K562 (cell line): Measurements from ENCODE around the gene RCN2. TPM values are rescaled to one million over a fixed set of nuclear protein-coding genes. Genes with fewer than 3 reads are reported as not detected.

ENCODE experiments used
- LARP7 ChIP-seq: fragments of 450-650 bp; IDR thresholded peaks from 2 replicates; pipeline ENCODE4 v1.6.1; 2016
- MGA ChIP-seq: fragments of 450-650 bp; IDR thresholded peaks from 2 replicates; pipeline ENCODE4 v1.6.1; 2016; ENCODE audit warnings: mild to moderate bottlenecking, moderate library complexity
- NFE2 ChIP-seq: IDR thresholded peaks from 2 replicates; pipeline ENCODE4 v1.6.1; 2014; ENCODE audit warnings: antibody characterized with exemption, low read depth
- TEAD4 ChIP-seq, 2 experiments: sonication (generic) in 1 of 2; formaldehyde crosslinking in 1 of 2; IDR thresholded peaks; 2 replicates each; pipeline versions ENCODE4 v1.6.1 to v1.8.0; 2012 to 2022; ENCODE audit warnings: borderline replicate concordance in 1 of 2, inconsistent platforms in 1 of 2, low read length in 1 of 2, mild to moderate bottlenecking in 1 of 2, missing genetic modification reagents in 1 of 2
- TFAM ChIP-seq: fragments of 250-450 bp; sonication (Bioruptor Pico); conservative IDR thresholded peaks from 2 replicates; pipeline ENCODE4 v1.5.0; 2021; ENCODE audit warnings: mild to moderate bottlenecking, moderate library complexity
- ZNF551 ChIP-seq: fragments of 250-450 bp; sonication (Bioruptor Pico); IDR thresholded peaks from 2 replicates; pipeline ENCODE4 v1.5.0; 2021; ENCODE audit warnings: mild to moderate bottlenecking, moderate library complexity
- polyA plus RNA-seq, 8 experiments: library from polyadenylated mRNA; depleted of rRNA in 4 of 8; stranded (reverse) in 5 of 8; unstranded in 3 of 8; fragments of >200 nt; fragmentation: Nextera tagmentation in 2 of 8; fragmentation: Illumina TruSeq in 1 of 8; extraction: Ambion mirVana in 2 of 8; extraction: Trizol in 1 of 8; gene quantifications; 2 replicates each; pipeline versions ENCODE4 v1.2.1 to v1.2.3, GENCODE V29; 2011 to 2014; ENCODE audit warnings: inconsistent platforms in 1 of 8, missing spikeins in 1 of 8
- total RNA-seq, 7 experiments: library from RNA; depleted of rRNA in 6 of 7; stranded (reverse); fragments of >200 nt in 6 of 7; fragmentation: Illumina TruSeq in 2 of 7; extraction: Trizol in 2 of 7; gene quantifications; 2 replicates each; pipeline versions ENCODE4 v1.2.1 to v1.2.3, GENCODE V29; 2011 to 2021; ENCODE audit warnings: low replicate concordance in 1 of 7

Gene RCN2
- total and polyA plus RNA-seq, 9 of the 15 experiments (the other 6 are each of a cell fraction or from before 2014, with no cell fraction given) = 20.9 to 63.6 (median 52.8) TPM

- TF ChIP-seq TFAM (CRISPR knock-in tag) (no peak), ZNF551 (CRISPR knock-in tag) (no peak), NFE2 (no peak), LARP7 (no peak), MGA (no peak), TEAD4 (IDR thresholded peaks at IDR 0.05; ENCODE audit: low read length) (no peak), TEAD4 (CRISPR knock-in tag; IDR thresholded peaks at IDR 0.05; ENCODE audit: borderline replicate concordance) (no peak)
Measured at GRCh38 chr15:76968306-76968705, 36.8 kb downstream of the RCN2 start (continued).
